Amniotic stem cell (primary cell): ENCODE measurements around the gene P2RY2.

Experiments used
- DNase-seq: peaks from one replicate; lab custom pipeline; 2025; lab: John Stamatoyannopoulos, UW

The P2RY2 gene

GRCh38 chr11:73218106-73218829 is at the start of gene P2RY2:
P2RY2 (plus strand) TSS chr11:73218281; CDS start chr11:73234160, 15,879 bp downstream.
- no peak for DNase-seq

GRCh38 chr11:73168925-73169579 is 49.0 kb upstream of the P2RY2 start:
- DNase-seq, result no peak

GRCh38 chr11:73170140-73170539 is 47.9 kb upstream of the P2RY2 start:
- DNase-seq, result no peak

GRCh38 chr11:73171436-73172161 is 46.5 kb upstream of the P2RY2 start:
- no peak for DNase-seq

- DNase-seq, result no peak
Measured at GRCh38 chr11:73172992-73173656, 45.0 kb upstream of the P2RY2 start.

- DNase-seq, result no peak
Measured at GRCh38 chr11:73173755-73174494, 44.2 kb upstream of the P2RY2 start.

- DNase-seq, result no peak
Measured at GRCh38 chr11:73174495-73174791, 43.6 kb upstream of the P2RY2 start.

GRCh38 chr11:73175551-73176144 is 42.4 kb upstream of the P2RY2 start:
- DNase-seq, result no peak

GRCh38 chr11:73176145-73176873 is 41.8 kb upstream of the P2RY2 start:
- no peak for DNase-seq

- DNase-seq, result no peak
Measured at GRCh38 chr11:73176874-73177155, 41.3 kb upstream of the P2RY2 start.

GRCh38 chr11:73177380-73177777 is 40.7 kb upstream of the P2RY2 start:
- no peak for DNase-seq

- DNase-seq, result peak; percentile 71
Measured at GRCh38 chr11:73177778-73178539, 40.1 kb upstream of the P2RY2 start.

GRCh38 chr11:73178681-73179080 is 39.4 kb upstream of the P2RY2 start:
- no peak for DNase-seq

- no peak for DNase-seq
Measured at GRCh38 chr11:73182824-73183321, 35.2 kb upstream of the P2RY2 start.

- DNase-seq, result peak; percentile 46
Measured at GRCh38 chr11:73184953-73185671, 33.0 kb upstream of the P2RY2 start.

GRCh38 chr11:73185680-73186293 is 32.3 kb upstream of the P2RY2 start:
- peak; percentile 58 for DNase-seq

GRCh38 chr11:73186294-73186850 is 31.7 kb upstream of the P2RY2 start:
- no peak for DNase-seq

GRCh38 chr11:73186886-73187285 is 31.2 kb upstream of the P2RY2 start:
- DNase-seq, result no peak

- DNase-seq, result no peak
Measured at GRCh38 chr11:73187854-73188253, 30.2 kb upstream of the P2RY2 start.
